IMR-90 (cell line): Measurements from ENCODE around the gene UPB1. TPM values are rescaled to one million over a fixed set of nuclear protein-coding genes. Genes with fewer than 3 reads are reported as not detected.

Experiments used
- ATAC-seq: fragments of 200-7000 bp; cut with Tn5 transposase; 2 replicates; pipeline ENCODE4 v1.9.1; 2020; ENCODE audit warnings: low read depth, mild to moderate bottlenecking, moderate library complexity
- BruUV-seq: library from RNA; stranded (reverse); fragments of 400-500 nt; replicated peaks from 2 replicates; lab custom pipeline; 2021; lab: Mats Ljungman, UMichigan
- CTCF ChIA-PET: fragments of 300-600 bp; formaldehyde crosslinking; extraction: SDS; loops from one replicate; lab custom pipeline; 2021; ENCODE audit warnings: antibody characterized with exemption; lab: Yijun Ruan, JAX
- POLR2A ChIA-PET: fragments of 300-600 bp; sonication (Branson Sonifier 250); formaldehyde crosslinking; loops from one replicate; lab custom pipeline; 2022; ENCODE audit warnings: antibody characterized with exemption; ENCODE audit not compliant: unreplicated experiment; lab: Charles Lee
- DNase-seq: peaks from one replicate; pipeline ENCODE4 v3.0.0; 2013
- H2AFZ ChIP-seq: replicated peaks from 2 replicates; pipeline ENCODE3; 2013; ENCODE audit warnings: low read length, mild to moderate bottlenecking; ENCODE audit not compliant: poor library complexity
- H2AK5ac ChIP-seq: 2 replicates; pipeline ENCODE4 v1.6.1; 2013; ENCODE audit warnings: low read depth, low read length, inconsistent platforms
- H2AK9ac ChIP-seq: replicated peaks from 2 replicates; pipeline ENCODE3; 2013; ENCODE audit warnings: mild to moderate bottlenecking, low read depth, low read length, moderate library complexity; ENCODE audit not compliant: poor library complexity
- H2BK120ac ChIP-seq: 2 replicates; pipeline ENCODE4 v1.6.1; 2013; ENCODE audit warnings: low read depth, low read length, inconsistent platforms
- H2BK15ac ChIP-seq: 3 replicates; pipeline ENCODE4 v1.6.1; 2013; ENCODE audit warnings: low read depth, low read length, inconsistent platforms
- H2BK20ac ChIP-seq: 2 replicates; pipeline ENCODE4 v1.6.1; 2013; ENCODE audit warnings: low read depth, mild to moderate bottlenecking, inconsistent platforms, low read length, moderate library complexity
- H2BK5ac ChIP-seq: 2 replicates; pipeline ENCODE4 v1.6.1; 2013; ENCODE audit warnings: mild to moderate bottlenecking, low read depth, low read length, inconsistent platforms; ENCODE audit not compliant: poor library complexity, severe bottlenecking
- H3K14ac ChIP-seq: replicated peaks from 2 replicates; pipeline ENCODE4 v1.6.1; 2013; ENCODE audit warnings: low read depth, low read length, inconsistent platforms
- H3K18ac ChIP-seq: 2 replicates; pipeline ENCODE4 v1.6.1; 2013; ENCODE audit warnings: low read depth, low read length, control low read depth
- H3K23ac ChIP-seq: 2 replicates; pipeline ENCODE4 v1.6.1; 2013; ENCODE audit warnings: low read depth, low read length, inconsistent platforms
- H3K27ac ChIP-seq: 2 replicates; pipeline ENCODE4 v1.5.1; 2013; ENCODE audit warnings: mild to moderate bottlenecking, control low read depth, low read length; ENCODE audit not compliant: insufficient read depth
- H3K27me3 ChIP-seq: 2 replicates; pipeline ENCODE4 v1.6.1; 2013; ENCODE audit warnings: low read length; ENCODE audit not compliant: control insufficient read depth, insufficient read depth
- H3K36me3 ChIP-seq: 2 replicates; pipeline ENCODE4 v1.6.1; 2013; ENCODE audit warnings: low read length, mixed read lengths; ENCODE audit not compliant: control insufficient read depth, insufficient read depth
- H3K4ac ChIP-seq: 2 replicates; pipeline ENCODE4 v1.6.1; 2013; ENCODE audit warnings: low read depth, low read length, inconsistent platforms
- H3K4me1 ChIP-seq: 2 replicates; pipeline ENCODE4 v1.6.1; 2013; ENCODE audit warnings: low read length, mixed read lengths; ENCODE audit not compliant: control insufficient read depth, insufficient read depth
- H3K4me2 ChIP-seq: 2 replicates; pipeline ENCODE4 v1.6.1; 2013; ENCODE audit warnings: low read depth, mild to moderate bottlenecking, control low read depth, low read length, moderate library complexity
- H3K4me3 ChIP-seq: 2 replicates; pipeline ENCODE4 v1.5.1; 2013; ENCODE audit warnings: low read depth, mild to moderate bottlenecking, control low read depth, low read length, moderate library complexity; ENCODE audit not compliant: insufficient read depth
- H3K56ac ChIP-seq: 2 replicates; pipeline ENCODE4 v1.6.1; 2013; ENCODE audit warnings: low read length, inconsistent platforms; ENCODE audit not compliant: insufficient read depth; ENCODE audit errors: extremely low read depth
- H3K79me1 ChIP-seq, 2 experiments: 2 replicates each; pipeline ENCODE4 v1.6.1; 2013; ENCODE audit warnings: low read length in 2 of 2, inconsistent platforms in 1 of 2, low read depth in 1 of 2
- H3K9ac ChIP-seq: 2 replicates; pipeline ENCODE4 v1.6.1; 2013; ENCODE audit warnings: low read depth, low read length, control low read depth
- H3K9me1 ChIP-seq: 2 replicates; pipeline ENCODE4 v1.6.1; 2013; ENCODE audit warnings: low read length, inconsistent platforms; ENCODE audit not compliant: insufficient read depth
- H3K9me3 ChIP-seq: 2 replicates; pipeline ENCODE4 v1.6.1; 2013; ENCODE audit warnings: low read length; ENCODE audit not compliant: control insufficient read depth, insufficient read depth
- H4K20me1 ChIP-seq: 2 replicates; pipeline ENCODE4 v1.6.1; 2013; ENCODE audit warnings: low read length, inconsistent platforms; ENCODE audit not compliant: insufficient read depth
- H4K5ac ChIP-seq: 2 replicates; pipeline ENCODE4 v1.6.1; 2013; ENCODE audit warnings: mild to moderate bottlenecking, low read depth, low read length, control low read depth
- H4K8ac ChIP-seq, 2 experiments: 2 replicates each; pipeline ENCODE4 v1.6.1; 2013; ENCODE audit warnings: low read depth in 2 of 2, low read length in 2 of 2, control low read depth in 1 of 2, inconsistent platforms in 1 of 2
- H4K91ac ChIP-seq: 2 replicates; pipeline ENCODE4 v1.6.1; 2013; ENCODE audit warnings: low read depth, low read length, inconsistent platforms; ENCODE audit not compliant: insufficient read depth
- BHLHE40 ChIP-seq: fragments of 150-350 bp; IDR thresholded peaks from 2 replicates; pipeline ENCODE4 v1.6.1; 2016; ENCODE audit warnings: mild to moderate bottlenecking, low read depth, low read length
- CEBPB ChIP-seq: IDR thresholded peaks from 2 replicates; pipeline ENCODE4 v1.6.1; 2012; ENCODE audit warnings: low read depth, low read length, improper control_type of control experiment
- CHD1 ChIP-seq: IDR thresholded peaks from 2 replicates; pipeline ENCODE4 v1.6.1; 2012; ENCODE audit warnings: low read depth, low read length, improper control_type of control experiment
- CTCF ChIP-seq: conservative IDR thresholded peaks from 2 replicates; pipeline ENCODE4 v1.5.1; 2012; ENCODE audit warnings: mild to moderate bottlenecking, low read depth, low read length, improper control_type of control experiment
- ELK1 ChIP-seq: fragments of 150-350 bp; IDR thresholded peaks from 2 replicates; pipeline ENCODE4 v1.6.1; 2016; ENCODE audit warnings: low read depth, mild to moderate bottlenecking, low read length, moderate library complexity, borderline replicate concordance
- FOS ChIP-seq: fragments of 150-350 bp; IDR thresholded peaks from 2 replicates; pipeline ENCODE4 v1.6.1; 2016; ENCODE audit warnings: low read depth, low read length
- MAFK ChIP-seq: IDR thresholded peaks from 2 replicates; pipeline ENCODE4 v1.6.1; 2012; ENCODE audit warnings: low read depth, low read length, improper control_type of control experiment
- MAZ ChIP-seq: IDR thresholded peaks from 2 replicates; pipeline ENCODE4 v1.6.1; 2012; ENCODE audit warnings: low read depth, mild to moderate bottlenecking, low read length, improper control_type of control experiment, moderate library complexity, borderline replicate concordance
- MXI1 ChIP-seq: IDR thresholded peaks from 2 replicates; pipeline ENCODE4 v1.6.1; 2012; ENCODE audit warnings: low read depth, mild to moderate bottlenecking, low read length, moderate library complexity, borderline replicate concordance
- NFE2L2 ChIP-seq: fragments of 150-350 bp; IDR thresholded peaks from 2 replicates; pipeline ENCODE4 v1.6.1; 2016; ENCODE audit warnings: low read depth, mild to moderate bottlenecking, low read length
- POLR2A ChIP-seq: IDR thresholded peaks from 2 replicates; pipeline ENCODE4 v1.6.1; 2012; ENCODE audit warnings: mild to moderate bottlenecking, low read depth, low read length
- RAD21 ChIP-seq: IDR thresholded peaks from 2 replicates; pipeline ENCODE4 v1.6.1; 2012; ENCODE audit warnings: low read length, improper control_type of control experiment
- RCOR1 ChIP-seq: IDR thresholded peaks from 2 replicates; pipeline ENCODE4 v1.6.1; 2012; ENCODE audit warnings: mild to moderate bottlenecking, low read length, improper control_type of control experiment; ENCODE audit not compliant: insufficient replicate concordance
- RFX5 ChIP-seq: IDR thresholded peaks from 2 replicates; pipeline ENCODE4 v1.8.0; 2012; ENCODE audit warnings: low read depth, mild to moderate bottlenecking, low read length, moderate library complexity
- SMC3 ChIP-seq: fragments of 150-350 bp; IDR thresholded peaks from 2 replicates; pipeline ENCODE4 v1.6.1; 2016; ENCODE audit warnings: low read depth, mild to moderate bottlenecking, antibody characterized with exemption, low read length, moderate library complexity
- USF2 ChIP-seq: fragments of 150-350 bp; IDR thresholded peaks from 2 replicates; pipeline ENCODE4 v1.6.1; 2017; ENCODE audit warnings: mild to moderate bottlenecking, antibody characterized with exemption, low read length, low read depth
- WGBS, 2 experiments: methylation state at CpG; one replicate each; pipeline versions ENCODE4 v1.1.5 to v1.1.7; 2013; ENCODE audit warnings: missing lambda C conversion rate in 2 of 2; ENCODE audit not compliant: insufficient read length in 1 of 2; ENCODE audit errors: extremely low coverage in 2 of 2; 5-methylcytosine and 5-hydroxymethylcytosine counted together
- dilution Hi-C: fragments of 300-500 bp; cut with HindIII; formaldehyde crosslinking; loops from one replicate; pipeline ENCODE4 v1.14.3; 2018; ENCODE audit warnings: low sequenced_read_pairs; ENCODE audit not compliant: unreplicated experiment
- in situ Hi-C: fragments of 300-500 bp; cut with MboI; formaldehyde crosslinking; loops from 3 replicates; pipeline ENCODE4 v1.14.3; 2019; ENCODE audit warnings: low sequenced_read_pairs, inconsistent platforms, mixed read lengths
- intact Hi-C: fragments of 100-400 bp; cut with micrococcal nuclease; formaldehyde crosslinking; loops from 2 replicates; pipeline ENCODE4 v1.10.0; 2022
- polyA plus RNA-seq, 3 experiments: library from polyadenylated mRNA; depleted of rRNA; stranded (reverse); fragments of >200 nt; gene quantifications; 2 replicates each; pipeline ENCODE4 v1.2.3, GENCODE V29; 2012; ENCODE audit warnings: low replicate concordance in 1 of 3
- total RNA-seq: library from RNA; depleted of rRNA; stranded (reverse); fragments of >200 nt; gene quantifications from 2 replicates; pipeline ENCODE4 v1.2.3, GENCODE V29; 2012

Gene UPB1
- total and polyA plus RNA-seq, 2 of the 4 experiments (the other 2 are of a cell fraction): under 0.01 to 0.02 TPM

GRCh38 chr22:24566899-24567511 is 71.9 kb downstream of the UPB1 start:
- ChIA-PET CTCF (no interaction called here), POLR2A (interaction anchor here (0.8 kb wide), 1 partner anchor 12 kb away, joined by 4 read pairs; the partner anchor contains the start of gene GUCD1)
- no peak overlapping the region for H2BK120ac ChIP-seq
- H3K9ac ChIP-seq: no peak overlapping the region
- no peak overlapping the region for H4K8ac ChIP-seq
- no peak overlapping the region for H2AK5ac ChIP-seq
- DNase-seq: no peak
- no peak overlapping the region for H3K23ac ChIP-seq
- no peak overlapping the region for H3K4me3 ChIP-seq
- no peaks in the 10 kb centered on the region for H3K27me3 ChIP-seq
- no peak overlapping the region for H4K91ac ChIP-seq
- H3K27ac ChIP-seq: no peak overlapping the region
- H3K14ac ChIP-seq: no peak overlapping the region
- TF ChIP-seq USF2 (no peak), ELK1 (no peak), RCOR1 (no peak), MXI1 (no peak), CTCF (no peak), CHD1 (no peak), NFE2L2 (no peak), MAFK (no peak), POLR2A (no peak), RFX5 (no peak), SMC3 (no peak), BHLHE40 (no peak), RAD21 (no peak), FOS (no peak), MAZ (no peak), CEBPB (no peak)
- no peak overlapping the region for H3K4me2 ChIP-seq
- H3K79me1 ChIP-seq: peaks cover 38 to 75% of the 10 kb centered on the region in 2 experiments
- 78% methylated on average over 7 of the region's 8 CpGs; no CpG with 5 or more reads in 1 of the 2 experiments for WGBS, 2 experiments
- no peaks in the 10 kb centered on the region; the same call in 1 of the 2 replicates for H3K4me1 ChIP-seq
- in situ Hi-C loops: no loop called here
- dilution Hi-C loops: no loop called here
- no peak overlapping the region for H2AK9ac ChIP-seq
- BruUV-seq: no TSS peak
- H2AFZ ChIP-seq: no peak overlapping the region
- no peak overlapping the region for H3K56ac ChIP-seq
- H3K4ac ChIP-seq: no peak overlapping the region
- no peak overlapping the region for H2BK15ac ChIP-seq
- no peak overlapping the region for H2BK5ac ChIP-seq
- no peaks in the 10 kb centered on the region for H3K9me3 ChIP-seq
- intact Hi-C loops: no loop called here
- peak; percentile 25; the same call in 1 of the 2 replicates for ATAC-seq
- H2BK20ac ChIP-seq: no peak overlapping the region
- H3K9me1 ChIP-seq: peaks cover 14% of the 10 kb centered on the region; the same call in 1 of the 2 replicates
- peaks cover 58% of the 10 kb centered on the region for H4K20me1 ChIP-seq
- peaks cover 35% of the 10 kb centered on the region for H3K36me3 ChIP-seq
- H3K18ac ChIP-seq: no peak overlapping the region
- no peak overlapping the region for H4K5ac ChIP-seq
